Measurements from ENCODE around the gene TBC1D7.

The TBC1D7 gene

DNA sequence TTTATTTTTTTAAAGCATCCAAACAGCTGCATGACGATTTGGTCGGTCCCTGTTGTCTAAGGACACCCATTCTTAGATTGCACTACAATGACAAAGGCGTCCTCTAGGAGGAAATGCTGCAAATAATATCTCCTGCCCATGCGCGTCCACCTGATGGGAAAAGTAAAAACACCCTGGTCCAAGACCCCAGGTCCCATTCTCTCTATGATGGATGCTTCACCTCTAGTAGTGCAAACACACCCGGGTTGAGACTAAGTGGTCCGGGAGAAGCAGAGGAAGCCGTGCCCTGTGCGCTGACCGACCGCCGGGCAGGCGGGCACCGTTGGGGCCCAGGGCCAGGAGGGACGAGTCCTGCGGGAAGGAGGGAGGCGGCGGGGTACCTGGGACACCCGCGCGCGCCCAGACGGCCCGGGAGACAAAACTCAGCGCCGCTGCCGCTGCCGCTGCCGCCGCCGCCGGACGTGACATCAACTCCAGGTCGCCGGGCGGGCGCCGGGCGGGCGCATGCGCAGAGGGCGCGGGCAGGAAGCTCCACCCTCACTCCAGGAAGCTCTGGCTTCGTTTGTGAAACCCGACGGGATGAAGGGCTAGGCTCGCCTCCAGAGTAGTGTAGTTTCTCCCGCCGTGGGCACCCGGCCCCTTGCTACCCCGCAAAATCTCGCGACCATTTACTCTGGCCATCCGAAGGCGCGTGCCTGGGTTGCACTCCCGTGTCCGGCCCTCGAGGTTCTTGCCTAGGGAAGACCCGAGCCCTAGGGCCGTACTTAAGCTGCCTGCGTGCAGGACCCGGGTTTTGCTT lies at the start of gene TBC1D7:
Gene TBC1D7, minus strand, starts transcription at position 462 of the 799 bp plus-strand sequence. CDS start 1,639 bp downstream, outside the sequence.
- peak; percentile 84 for DNase-seq

DNA sequence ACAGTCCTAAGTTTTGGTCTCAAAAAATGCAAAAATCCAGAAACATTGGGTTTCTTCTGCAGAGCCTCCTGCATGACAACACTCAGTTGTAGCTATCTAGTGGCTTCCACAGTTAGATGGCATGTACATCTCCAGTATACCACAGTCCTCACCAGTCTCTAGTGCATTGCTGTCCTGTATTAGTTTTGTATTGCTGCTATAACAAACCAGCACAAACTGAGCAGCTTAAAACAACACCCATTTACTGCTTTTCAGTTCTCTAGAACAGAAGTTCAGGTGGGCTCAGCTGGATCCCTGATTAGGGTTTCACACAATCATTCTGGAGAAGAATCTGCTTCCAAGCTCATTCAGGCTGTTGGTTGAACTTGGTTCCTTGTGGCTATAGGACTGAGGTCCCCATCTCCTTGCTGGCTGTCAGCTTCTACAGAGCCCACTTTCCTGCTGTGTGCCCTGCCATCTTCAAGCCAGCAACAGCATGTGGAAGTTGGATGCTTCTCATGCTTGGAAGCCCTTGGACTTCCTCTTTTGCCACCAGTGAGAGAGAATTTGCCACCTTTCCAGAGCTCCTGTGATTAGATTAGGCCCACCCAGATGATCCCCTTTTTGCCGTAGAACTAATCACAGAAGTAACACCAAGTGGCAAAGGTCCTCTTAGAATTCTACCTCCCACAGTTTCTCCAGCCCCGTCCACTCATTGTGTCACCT lies 48.9 kb upstream of the TBC1D7 start:
- no peak for DNase-seq

DNA sequence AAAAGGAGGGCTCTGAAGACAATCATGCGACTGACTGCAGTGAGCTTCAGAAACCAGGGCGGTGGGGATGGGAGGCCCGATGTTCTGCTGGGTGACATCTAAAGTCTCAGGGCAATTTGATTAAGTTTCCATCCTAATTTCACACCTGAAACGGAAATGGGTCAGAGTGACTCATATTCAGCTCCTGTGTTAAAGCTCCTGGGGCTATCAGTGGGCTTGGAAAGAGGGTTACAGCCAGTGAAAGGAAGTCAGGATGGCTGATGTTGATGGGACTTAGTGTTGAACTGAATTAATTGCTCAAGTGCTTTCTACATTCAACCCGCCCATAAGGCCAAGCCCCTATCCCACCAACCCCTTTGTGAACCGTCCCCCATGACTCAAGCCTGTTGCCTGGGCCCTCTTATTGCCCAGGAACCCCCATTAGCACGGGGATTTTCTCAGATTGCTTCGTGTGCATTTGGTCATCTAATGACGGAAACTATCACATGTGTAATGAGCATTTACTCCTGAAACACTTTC lies 47.1 kb upstream of the TBC1D7 start:
- no peak for DNase-seq

DNA sequence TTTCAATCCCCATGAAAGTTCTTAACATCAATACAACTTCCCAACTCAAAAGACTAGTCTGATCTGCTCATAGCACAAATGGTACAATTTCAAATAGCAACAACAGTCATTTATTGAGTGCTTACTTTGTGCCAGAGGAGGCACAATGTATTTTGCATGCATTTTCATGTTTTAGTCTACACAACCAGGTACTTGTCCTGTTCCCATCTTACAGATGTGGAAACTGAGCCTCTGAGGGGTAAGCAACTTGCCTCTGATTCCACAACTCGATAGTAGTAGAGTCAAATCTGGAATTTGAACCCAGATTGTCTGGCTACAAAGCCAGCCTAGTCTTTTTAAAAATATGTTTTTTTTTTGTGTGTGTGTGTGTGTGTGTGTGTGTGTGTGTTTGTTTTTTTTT lies 45.6 kb upstream of the TBC1D7 start:
- no peak for DNase-seq

DNA sequence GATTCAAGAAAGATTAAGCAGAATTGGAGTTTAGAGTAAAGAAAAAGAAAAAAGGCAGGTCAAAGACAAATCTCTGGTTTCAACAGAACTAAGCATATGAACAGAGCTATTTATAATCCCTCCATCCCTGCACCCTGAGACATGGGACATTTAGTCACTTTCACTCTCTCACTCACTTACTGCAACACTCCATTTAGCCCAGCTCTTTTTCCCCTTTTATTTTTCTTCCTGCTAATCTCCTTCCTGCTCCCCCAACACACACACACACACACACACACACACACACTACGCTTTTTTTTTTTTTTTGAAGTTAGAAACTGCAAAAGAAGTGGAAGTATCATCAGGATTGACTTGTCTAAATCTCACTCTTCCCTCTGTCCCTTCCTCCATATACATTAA lies 45.1 kb upstream of the TBC1D7 start:
- no peak for DNase-seq

DNA sequence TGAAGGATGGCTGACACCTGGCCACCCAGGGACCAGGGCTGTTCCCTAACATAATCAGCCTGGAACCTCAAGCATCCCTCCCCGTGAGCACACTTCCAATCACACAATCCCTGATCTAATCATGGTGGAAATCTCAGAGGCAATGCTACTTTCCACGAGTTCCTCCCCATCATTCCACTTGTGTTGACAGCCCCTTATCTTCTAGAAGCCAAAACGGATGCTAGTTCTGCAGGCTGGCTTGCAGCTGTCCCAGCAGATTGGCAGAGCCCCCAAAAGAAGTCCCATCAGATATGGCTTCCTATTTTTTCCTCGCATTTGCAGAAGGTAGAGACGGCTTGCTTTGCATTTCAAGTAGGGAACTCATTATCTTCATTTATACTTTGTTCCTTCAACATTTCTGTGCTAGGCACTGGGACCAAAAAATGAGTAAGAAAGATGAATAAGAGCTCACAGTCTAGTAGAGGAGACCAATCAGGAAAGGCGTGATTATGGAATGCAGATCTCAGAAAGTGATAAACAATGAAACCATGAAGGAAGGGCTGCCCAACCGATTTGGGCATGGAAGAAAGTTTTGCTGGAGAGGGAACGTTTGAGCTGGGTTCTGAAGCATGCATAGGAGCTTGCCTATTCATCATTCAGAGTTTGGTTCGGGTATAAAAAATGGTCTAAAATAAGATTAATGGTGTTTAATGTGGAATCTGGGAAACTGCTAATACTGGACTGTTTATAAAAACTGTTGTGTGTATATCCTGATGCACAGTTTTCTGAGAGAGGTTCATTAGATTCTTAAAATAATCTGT lies 44.6 kb upstream of the TBC1D7 start:
- no peak for DNase-seq

DNA sequence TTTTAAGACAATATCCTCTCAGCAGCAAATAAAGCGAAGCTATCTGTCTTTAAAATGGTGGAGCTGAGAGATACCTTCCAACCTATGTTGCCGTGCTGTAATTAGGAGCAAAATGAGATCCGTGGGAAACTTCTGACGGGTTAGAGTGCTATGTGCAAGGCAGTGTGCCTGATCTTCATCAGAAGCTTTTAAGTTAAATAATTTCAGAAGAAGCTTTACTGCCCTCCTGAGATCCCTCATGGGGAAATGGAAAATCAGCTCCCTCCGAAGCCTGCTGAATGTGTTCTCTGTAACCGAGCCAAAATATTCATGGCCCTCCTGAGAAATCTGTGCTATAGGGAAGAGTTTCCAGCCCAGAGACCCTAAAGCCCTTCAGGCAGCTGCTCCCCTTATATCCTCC lies 43.7 kb upstream of the TBC1D7 start:
- no peak for DNase-seq

DNA sequence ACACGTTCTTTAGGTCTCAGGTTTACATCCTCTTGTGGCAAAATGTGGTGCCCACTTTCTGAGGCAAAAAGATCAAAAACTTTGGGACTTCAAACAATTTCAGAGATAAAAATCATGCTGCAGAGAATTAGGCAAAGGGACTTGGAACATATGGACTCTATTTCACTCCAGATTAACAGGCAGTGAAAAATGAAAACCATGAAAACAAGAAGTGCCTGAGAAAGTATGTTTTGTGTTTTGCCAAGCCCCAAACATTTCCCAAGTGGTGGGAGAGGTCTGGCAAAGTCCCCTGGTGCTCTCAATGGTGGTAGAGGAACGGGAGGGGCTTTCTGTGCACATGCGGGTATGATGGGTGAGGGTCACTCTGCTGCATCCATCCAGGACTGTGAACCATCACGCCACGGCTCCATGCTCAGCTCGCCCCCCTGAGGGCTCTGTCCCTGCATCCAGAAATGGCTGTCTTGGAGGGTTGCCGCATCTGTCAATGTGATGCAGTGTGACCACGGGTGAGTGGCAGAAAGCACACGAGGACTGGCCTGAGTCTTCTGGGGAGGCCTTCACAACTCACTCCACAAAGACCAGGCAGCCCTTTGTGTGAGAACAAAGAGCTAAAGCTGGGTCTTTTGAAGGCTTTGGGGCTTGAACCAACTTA lies 43.2 kb upstream of the TBC1D7 start:
- DNase-seq: no peak

DNA sequence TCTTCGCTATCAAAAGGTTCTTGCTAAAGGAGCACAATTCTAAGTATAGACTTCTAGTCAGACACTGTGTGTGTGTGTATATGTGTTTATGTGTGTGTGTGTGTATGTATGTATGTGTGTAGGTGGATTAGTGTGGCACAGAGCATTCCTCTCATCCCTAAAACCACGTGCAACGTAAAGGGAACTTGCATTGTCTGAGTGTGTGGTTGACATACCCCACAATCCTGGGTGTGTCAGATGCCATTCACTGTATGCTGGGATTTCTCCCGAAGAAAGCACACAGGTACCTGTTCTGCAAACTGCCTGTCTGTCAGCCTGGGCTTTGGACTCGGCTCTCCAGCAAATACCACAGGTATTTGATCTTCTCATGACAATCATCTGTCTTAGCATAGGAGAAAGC lies 42.3 kb upstream of the TBC1D7 start:
- DNase-seq: no peak

DNA sequence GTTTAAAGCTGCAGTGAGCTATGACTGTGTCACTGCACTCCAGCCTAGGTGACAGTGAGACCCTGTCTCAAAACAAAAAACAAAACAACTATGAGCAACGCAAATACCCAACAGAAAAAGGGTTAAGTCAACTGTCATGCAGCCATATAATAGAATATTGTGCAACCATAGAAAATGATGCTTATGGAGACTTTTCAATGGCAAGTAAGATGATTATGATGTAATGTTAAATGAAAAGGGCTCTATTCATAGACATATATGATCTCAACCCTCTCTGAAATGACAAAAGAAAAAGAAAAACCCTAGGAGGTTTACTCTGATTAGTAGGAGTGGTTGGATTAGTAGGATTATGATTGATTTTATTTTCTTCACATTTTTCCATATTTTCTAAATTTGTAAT lies 41.3 kb upstream of the TBC1D7 start:
- no peak for DNase-seq

DNA sequence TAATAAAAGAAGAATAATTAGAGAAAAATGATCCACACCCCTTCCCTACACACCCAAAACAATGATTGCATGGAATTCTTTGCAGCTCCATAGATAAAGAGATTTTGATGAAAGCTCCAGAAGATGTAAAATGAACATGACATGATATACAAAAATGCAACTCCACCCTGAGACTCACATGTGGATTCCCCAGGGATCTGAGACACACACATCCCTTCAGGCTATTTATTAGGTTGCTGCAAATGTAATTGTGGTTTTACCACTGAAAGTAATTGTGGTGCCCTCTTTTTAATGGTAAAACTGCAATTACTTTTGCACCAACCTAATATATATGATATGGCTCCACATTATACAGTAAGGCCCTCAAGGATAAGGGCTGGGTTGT lies 40.4 kb upstream of the TBC1D7 start:
- no peak for DNase-seq

DNA sequence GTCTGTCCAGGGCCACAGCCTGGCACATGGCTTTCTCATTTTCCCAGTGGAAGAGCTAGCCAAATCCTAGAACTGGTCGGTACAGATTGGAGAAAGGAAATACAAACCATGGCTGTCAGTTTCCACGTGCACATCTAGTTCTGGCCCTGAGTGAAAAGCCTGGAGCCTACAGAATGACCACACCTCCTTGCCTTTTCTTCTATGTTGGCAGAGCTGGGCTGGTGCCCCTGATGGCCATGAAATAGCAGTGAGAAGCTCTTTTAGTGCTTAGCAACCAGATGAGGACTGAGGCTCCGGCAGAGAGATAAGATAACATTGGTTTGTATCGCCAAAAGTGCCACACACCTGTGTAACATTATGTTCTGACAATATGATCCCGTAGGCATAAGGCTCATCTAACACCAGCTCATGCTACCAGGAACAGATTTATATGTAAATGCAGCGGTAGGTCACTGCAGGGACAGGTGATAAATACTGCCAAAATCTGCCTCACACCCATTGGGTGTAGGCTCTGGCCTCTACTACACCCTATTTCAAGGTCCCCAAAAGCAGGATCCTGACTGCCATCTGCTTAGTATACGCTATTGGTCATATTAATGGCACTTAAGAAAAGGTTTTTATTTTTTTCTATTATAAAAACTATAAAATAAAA lies 39.9 kb upstream of the TBC1D7 start:
- DNase-seq: no peak

DNA sequence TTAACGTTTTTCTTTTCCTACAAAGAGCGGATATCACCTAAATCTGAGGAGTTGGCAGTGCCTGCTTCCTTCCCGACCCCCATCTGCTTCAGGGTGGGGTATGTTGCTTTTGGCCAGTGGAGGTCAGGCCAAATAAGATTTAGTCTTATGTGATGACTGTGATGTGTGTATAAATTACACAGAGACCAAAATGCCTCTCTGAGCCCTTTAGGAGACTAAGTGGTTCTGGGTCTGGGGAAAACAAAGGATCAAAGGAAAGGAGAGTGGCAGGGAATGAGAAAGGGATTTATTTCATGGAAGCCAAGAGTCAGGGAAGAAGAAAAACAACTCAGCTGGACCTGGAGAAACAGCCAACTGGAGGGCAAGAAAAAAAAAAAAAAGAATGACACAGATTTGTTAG lies 39.1 kb upstream of the TBC1D7 start:
- DNase-seq: no peak

DNA sequence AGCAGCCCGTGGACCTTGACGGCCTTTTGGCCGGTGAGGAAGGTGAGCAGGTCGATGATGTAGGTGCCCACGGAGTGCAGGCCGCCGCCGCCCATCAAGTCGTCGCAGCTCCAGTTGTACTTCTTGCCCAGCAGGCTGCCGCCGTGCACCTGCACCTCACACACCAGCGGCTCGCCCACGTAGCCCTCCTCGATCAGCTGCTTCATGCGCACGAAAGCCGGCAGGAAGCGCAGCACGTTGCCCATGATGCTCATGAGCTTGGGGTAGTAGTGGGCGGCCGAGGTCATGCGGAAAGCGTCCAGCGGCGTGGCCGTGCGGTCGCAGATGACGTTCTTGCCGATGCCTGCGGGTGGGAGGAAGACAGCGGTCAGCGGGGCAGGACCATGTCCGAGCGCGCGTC lies 37.0 kb upstream of the TBC1D7 start:
- DNase-seq: no peak

DNA sequence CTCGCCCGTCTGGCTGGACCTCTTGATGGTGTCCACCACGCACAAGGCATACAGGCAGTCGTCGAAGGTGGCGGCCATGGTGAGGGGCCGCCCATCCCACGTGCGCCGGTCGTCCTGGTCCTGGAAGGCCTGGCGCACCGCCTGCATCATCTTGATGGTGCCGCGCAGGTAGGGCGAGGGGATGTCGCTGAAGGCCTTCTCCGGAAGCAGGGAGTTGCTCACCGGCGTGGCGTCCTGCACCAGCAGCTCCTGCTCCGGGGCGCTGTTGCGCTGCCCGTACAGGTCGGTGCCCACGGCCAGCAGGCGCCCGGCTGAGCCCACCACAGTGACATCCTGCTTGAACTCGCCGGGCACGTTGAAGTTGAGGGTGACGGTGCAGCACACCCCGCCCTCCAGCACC lies 36.5 kb upstream of the TBC1D7 start:
- DNase-seq: no peak

DNA sequence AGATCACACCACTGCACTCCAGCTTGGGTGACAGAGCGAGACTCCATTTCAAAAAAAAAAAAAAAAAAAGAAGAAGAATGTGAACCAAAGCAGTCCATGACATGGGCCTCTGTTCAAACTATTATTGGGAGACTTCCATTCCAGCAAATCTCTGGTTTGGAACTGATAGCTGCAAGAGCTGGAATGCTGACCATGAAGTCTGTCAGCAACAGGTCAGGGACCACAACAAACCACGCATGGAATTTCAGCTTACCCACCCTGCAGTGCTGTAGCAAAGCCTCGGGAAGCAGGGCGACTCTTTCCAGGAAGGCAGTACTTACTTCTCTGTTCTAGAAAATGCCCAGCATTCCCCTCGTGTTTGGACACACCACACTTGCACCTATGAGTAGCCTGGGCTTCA lies 34.1 kb upstream of the TBC1D7 start:
- no peak for DNase-seq

DNA sequence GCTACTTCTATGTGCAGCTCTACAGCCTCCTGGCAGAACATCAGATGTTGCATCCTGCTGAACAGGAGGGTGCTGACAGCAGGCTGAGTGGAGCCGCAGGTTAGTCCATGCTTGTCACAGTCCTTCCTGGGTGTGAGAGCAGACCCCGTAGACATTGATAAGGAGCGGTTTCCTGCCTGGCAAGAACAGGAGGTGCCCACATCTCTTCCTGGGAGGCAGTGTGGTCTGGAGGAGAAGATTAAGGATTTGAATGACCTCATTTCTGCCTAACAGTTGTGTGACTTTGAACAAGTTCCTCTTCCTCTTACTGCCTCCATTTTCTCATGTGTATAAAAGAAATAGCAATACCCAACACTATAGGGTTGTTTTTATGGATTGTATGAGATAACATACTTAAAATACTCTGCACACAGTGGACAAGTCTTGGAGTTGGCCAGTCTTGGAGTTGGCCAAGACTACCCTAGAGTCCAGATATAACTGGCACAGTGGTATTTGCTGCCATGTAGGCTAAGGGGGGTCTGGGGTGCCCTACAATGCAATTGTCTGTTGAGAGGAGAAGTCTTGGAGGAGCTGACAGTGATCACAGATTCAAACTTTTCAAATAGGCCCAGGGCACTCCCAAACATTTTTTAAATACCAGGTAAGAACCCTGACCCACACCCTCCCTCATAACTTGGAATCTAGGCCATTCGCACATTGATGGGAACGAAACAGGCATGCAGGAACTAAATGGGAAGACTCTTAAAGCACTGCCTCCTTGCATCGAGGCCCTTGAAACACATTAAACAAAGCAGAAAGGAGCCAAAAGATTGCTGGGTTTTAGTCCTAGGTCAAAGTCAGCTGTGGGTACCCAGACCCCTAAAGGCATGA lies 32.6 kb upstream of the TBC1D7 start:
- DNase-seq: no peak

DNA sequence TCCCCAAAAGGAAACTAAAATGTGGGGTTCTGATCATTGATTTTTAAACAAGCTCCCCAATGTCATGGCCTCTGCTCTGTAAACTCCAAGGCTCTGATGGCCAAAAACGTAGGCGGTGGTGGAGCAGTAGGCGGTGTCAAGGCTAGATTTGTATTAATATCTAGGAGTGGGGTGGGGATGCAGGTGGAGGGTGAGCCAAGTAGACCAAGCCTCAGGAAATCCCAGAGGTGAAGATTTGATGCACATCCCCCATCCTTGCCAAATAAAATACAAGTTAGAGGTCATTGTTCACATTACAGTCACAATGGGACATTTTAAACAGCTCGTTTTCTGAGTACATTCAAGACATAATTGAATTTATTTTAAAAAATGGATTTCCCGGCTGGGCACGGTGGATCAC lies 30.9 kb upstream of the TBC1D7 start:
- DNase-seq: no peak

DNA sequence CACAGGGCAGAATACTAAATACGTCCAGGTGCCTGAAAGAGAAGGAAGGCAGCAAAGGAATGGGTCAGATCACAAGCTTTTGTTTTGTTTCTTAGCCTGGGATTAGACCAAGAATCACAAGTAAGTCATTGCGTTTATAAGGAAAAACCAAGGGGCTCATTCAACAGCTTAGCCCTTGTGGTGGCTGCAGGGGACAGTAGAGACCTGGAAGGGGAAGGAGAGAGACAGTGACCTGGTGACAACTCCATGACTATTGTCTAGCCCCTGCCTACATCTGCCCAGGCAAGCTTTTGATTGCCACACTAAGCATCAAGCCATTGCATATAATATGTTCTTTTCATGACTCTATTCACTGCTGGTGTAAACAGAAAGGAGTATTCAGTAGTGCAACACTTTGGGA lies 30.2 kb upstream of the TBC1D7 start:
- no peak for DNase-seq

DNA sequence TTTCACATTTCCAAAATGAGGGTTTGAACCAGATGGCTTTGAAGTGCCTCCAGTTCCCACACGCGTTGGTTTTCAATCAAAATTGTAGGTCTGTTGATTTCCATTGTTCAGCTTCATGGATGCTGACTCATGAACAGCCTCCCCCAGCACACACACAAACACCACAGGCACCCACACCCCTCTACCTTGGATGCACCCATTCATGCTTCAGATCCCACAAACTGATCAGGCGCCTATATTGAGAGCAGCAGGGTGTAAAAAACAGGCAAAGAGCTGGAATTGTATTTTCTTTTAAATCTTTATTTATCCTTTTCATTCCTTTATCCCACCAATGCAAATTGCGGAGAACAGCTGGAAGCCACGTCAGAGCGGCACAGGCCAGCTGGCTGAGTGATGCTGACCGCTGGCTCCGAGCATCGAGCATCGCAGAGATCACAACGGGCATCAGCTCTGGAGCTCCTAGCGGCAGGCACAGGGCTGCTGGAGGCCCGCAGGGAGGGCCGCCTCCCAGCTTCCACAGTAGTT lies 29.3 kb upstream of the TBC1D7 start:
- DNase-seq: no peak
